Measurements from ENCODE around the gene AFMID. TPM values are rescaled to one million over a fixed set of nuclear protein-coding genes. Genes with fewer than 3 reads are reported as not detected.

Gene AFMID, protein sequence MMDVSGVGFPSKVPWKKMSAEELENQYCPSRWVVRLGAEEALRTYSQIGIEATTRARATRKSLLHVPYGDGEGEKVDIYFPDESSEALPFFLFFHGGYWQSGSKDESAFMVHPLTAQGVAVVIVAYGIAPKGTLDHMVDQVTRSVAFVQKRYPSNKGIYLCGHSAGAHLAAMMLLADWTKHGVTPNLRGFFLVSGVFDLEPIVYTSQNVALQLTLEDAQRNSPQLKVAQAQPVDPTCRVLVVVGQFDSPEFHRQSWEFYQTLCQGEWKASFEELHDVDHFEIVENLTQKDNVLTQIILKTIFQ
- 38.9 and 50.0 TPM in 2 replicates for total RNA-seq

DNA sequence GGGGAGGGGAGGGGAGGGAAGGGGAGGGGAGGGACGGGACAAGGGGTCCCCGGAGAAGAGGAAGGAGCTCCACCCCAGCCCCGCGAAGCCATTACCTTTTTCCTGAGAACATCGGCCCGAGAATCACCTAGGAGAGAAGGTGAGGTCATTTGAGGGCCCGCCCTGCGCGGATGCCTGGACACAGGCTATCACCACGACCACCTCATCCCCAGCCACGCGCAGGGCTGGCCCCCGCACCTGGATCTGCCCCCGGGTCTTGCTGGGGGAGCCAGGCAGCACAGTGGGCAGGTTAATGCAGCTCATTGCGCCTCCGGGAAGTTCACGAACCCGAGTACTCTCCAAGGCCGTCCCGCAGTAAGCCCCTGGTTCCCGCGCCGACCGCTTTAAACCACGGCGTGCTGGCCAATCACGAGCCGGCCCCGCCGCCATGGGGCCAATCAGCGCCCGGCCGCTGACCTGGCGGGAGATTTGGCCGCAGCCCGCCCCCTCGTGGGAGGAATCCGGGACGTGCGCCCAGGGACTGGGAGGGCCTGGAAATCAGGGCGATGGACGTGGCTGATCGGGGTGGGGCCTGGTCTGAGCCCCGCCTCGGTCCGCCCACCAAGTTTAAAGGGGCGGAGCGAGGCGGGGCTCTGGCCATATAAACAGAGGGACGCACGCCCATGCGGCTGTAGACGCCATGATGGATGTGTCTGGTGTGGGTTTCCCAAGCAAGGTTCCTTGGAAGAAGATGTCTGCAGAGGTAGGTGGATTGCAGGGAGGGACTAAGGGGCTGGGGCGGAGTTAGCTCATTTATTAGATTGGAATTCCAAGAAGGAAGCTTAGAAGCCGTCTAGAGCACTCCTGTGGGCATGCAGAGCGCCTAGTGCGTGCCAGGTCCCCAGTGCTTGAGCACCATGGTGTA is at the start of gene AFMID, which contains the start of gene TK1:
AFMID (plus strand) TSS at position 671 of the 904 bp plus-strand sequence; CDS start at position 680, 9 bp downstream.
TK1 (minus strand) TSS at position 361 of the 904 bp plus-strand sequence; CDS start at position 303, 58 bp downstream.

DNA sequence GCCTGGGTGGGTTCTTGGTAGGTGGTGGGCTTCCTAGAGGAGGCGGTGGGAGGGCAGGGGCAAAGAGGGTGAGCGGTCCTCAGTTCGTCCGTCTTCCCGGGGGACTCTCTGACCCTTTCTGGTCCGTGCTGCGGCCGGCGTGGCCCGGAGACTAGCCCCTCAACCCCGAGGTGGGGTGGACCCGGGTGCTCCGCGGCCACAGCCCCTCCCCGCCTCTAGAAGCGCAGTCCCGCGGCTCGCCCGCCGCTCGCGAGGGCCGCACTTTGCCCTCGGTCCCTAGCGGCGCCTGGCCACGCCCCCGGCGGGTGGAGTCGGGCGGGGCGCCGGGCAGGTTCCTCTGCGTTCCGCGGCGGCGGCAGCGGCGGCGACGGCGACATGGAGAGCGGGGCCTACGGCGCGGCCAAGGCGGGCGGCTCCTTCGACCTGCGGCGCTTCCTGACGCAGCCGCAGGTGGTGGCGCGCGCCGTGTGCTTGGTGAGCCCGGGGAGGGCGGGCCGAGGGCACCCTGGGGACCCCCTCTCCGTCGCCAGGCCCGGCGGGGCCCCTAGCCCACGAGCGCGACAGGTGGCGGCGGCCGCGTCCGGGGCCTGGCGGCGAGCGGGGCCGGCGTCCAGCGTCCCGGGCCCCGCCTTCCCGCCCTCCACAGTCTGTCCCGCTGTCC is 18.8 kb upstream of the AFMID start, which contains the start of gene SYNGR2:
SYNGR2 (plus strand) TSS at position 340 of the 661 bp plus-strand sequence; CDS start at position 376, 36 bp downstream.

DNA sequence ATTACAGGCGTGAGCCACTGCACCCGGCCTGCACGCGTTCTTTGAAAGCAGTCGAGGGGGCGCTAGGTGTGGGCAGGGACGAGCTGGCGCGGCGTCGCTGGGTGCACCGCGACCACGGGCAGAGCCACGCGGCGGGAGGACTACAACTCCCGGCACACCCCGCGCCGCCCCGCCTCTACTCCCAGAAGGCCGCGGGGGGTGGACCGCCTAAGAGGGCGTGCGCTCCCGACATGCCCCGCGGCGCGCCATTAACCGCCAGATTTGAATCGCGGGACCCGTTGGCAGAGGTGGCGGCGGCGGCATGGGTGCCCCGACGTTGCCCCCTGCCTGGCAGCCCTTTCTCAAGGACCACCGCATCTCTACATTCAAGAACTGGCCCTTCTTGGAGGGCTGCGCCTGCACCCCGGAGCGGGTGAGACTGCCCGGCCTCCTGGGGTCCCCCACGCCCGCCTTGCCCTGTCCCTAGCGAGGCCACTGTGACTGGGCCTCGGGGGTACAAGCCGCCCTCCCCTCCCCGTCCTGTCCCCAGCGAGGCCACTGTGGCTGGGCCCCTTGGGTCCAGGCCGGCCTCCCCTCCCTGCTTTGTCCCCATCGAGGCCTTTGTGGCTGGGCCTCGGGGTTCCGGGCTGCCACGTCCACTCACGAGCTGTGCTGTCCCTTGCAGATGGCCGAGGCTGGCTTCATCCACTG is 27.0 kb downstream of the AFMID start, which contains the start of gene BIRC5:
BIRC5 (plus strand) TSS at position 238 of the 690 bp plus-strand sequence; CDS start at position 302, 64 bp downstream.

DNA sequence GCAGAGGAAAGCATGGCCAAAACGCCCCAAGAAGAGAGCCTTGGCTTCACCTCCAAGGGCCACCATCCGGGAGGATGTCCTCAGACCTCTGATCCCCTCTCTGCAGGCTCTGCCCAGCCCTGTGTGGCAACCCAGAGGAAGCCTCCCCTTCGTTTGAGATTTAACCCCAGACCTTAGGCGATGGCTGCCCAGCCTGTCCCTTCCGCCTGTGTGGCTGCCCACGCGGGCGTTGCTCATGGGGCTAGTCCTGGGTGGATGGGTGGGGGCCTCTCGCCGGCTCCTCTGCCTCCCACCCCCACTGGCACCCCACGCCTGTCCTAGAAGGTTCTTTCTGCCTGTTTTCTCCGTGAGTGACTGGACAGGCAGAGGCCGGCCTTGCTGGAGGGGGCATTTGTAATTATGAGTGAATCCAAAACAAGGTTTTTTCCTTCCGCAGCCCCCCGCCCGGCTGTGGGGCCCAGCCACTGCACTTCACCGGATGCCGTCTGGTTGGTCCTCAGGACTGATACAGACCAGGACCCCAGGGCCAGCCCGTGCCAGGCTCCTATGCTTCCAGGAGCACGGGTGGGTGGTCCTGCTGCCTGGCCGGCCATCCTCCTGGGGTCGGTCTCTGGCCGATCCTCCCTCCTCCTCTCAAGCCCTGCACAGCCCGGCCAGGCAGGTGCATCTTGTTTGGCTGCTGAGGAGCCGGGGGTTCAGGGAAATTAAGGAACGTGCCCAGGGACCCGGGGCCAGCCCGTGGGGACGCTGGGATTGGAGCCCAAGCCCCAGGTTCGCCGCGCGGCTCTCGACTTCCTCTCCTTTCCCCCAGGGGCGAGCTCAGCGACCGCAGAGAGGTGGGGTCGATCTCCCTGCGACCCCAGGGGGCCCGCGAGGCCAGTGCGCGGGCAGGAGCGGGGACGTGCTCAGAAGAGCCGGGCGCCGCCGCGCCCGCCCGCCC is 44.1 kb downstream of the AFMID start, which contains the start of gene TMEM235:
TMEM235 (plus strand) TSS at position 636 of the 940 bp plus-strand sequence. CDS start 393 bp downstream, outside the sequence.

Other genes with a start within 250 kb of the AFMID start
- gene TNRC6C, start 228.7 kb upstream of the AFMID start, total RNA-seq: 4.8 and 5.9 TPM in 2 replicates
- 21.4 and 22.9 TPM in 2 replicates for gene TMC6, start 58.6 kb upstream of the AFMID start, total RNA-seq
- 0.09 TPM in 2 replicates for gene TMC8, start 56.6 kb upstream of the AFMID start, total RNA-seq
- not detected in 2 replicates for gene C17orf99, start 41.0 kb upstream of the AFMID start, total RNA-seq
- 23.6 and 25.2 TPM in 2 replicates for gene SYNGR2, start 18.8 kb upstream of the AFMID start, total RNA-seq
- gene TK1, start 310 bp upstream of the AFMID start, total RNA-seq: 37.6 and 75.5 TPM in 2 replicates
- 18.7 and 62.8 TPM in 2 replicates for gene BIRC5, start 26.9 kb downstream of the AFMID start, total RNA-seq
- 0.09 and 0.28 TPM in 2 replicates for gene TMEM235, start 44.3 kb downstream of the AFMID start, total RNA-seq
- 25.6 and 28.9 TPM in 2 replicates for gene SOCS3, start 172.7 kb downstream of the AFMID start, total RNA-seq
- 33.9 and 45.0 TPM in 2 replicates for gene PGS1, start 191.3 kb downstream of the AFMID start, total RNA-seq

Data from endothelial cell of coronary artery (primary cell).